Measurements from ENCODE around the gene ARID1B. TPM values are rescaled to one million over a fixed set of nuclear protein-coding genes. Genes with fewer than 3 reads are reported as not detected.
A peak's percentile ranks its signal among the peaks of the same experiment; 100 is the strongest.

ARID1B gene
- total and polyA plus RNA-seq, 5 donors, result 18.3 to 59.6 (median 53.8) TPM

GRCh38 chr6:157025437-157025836 lies 248.3 kb downstream of the ARID1B start:
- no peak overlapping the region for H3K4me3 ChIP-seq (ENCODE audit: low read length)
- ATAC-seq (no peak), DNase-seq (no peak)
- intact Hi-C loops (cut with DNase I), result loop anchor here in 1 of 4 donors (10.0 kb wide), 1 partner anchor 241 kb away; no protein-coding TSS in a partner anchor
- peaks cover 4% of the 10 kb centered on the region for H3K4me1 ChIP-seq (ENCODE audit: control insufficient read depth, insufficient read depth, low read length)
- 80% methylated on average over 1 of the region's 1 CpG for WGBS
- H3K27me3 ChIP-seq (ENCODE audit: control insufficient read depth, insufficient read depth), result no peaks in the 10 kb centered on the region
- H3K9me3 ChIP-seq (ENCODE audit: control insufficient read depth, low read length), result no peaks in the 10 kb centered on the region
- no peak overlapping the region for H3K27ac ChIP-seq (ENCODE audit: low read length)

DNA sequence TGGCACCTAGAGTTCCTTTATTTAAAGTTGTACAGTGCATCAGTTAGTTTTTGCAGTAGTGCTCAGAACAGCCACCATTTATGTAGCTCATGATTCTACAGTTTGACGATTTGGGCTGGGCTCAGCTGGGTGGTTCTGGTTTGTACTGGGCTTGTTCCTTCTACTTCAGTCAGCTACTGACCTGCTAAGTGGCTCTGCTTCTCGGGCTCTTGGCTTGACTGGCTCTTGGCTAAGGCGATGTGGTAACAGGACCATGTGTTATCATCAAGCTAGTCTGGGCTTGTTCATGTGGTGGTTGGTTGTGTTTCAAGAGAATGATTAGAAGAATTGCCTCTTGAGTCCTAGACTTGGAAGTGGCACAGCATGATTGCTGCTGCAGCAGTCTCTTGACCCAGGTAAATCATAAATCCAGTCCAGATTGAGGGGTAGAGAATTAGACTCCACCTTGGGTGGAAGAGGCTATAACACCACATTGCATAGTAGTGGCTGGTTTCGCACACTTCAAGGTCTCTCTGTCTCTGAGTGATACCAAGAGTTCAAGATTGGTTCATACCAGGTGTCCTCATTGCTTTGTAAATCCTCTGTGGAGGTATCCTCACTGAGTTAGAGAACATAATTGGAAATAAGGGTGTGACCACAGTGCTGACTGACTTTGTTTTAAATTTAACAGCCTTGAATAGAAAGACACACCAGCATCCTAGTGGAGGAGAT lies 253.0 kb downstream of the ARID1B start:
- intact Hi-C loops (cut with DNase I), result loop anchor here (5.0 to 10.0 kb wide), 4 partner anchors 152 to 245 kb away; no protein-coding TSS in a partner anchor
- H3K4me1 ChIP-seq (ENCODE audit: control insufficient read depth, insufficient read depth, low read length), result peaks cover 4% of the 10 kb centered on the region
- 93% methylated on average over 4 of the region's 4 CpGs for WGBS
- H3K9me3 ChIP-seq (ENCODE audit: control insufficient read depth, low read length), result no peaks in the 10 kb centered on the region
- ATAC-seq (no peak), DNase-seq (no peak)
- H3K4me3 ChIP-seq (ENCODE audit: low read length), result no peak overlapping the region
- no peaks in the 10 kb centered on the region for H3K27me3 ChIP-seq (ENCODE audit: control insufficient read depth, insufficient read depth)
- H3K27ac ChIP-seq (ENCODE audit: low read length), result no peak overlapping the region

DNA sequence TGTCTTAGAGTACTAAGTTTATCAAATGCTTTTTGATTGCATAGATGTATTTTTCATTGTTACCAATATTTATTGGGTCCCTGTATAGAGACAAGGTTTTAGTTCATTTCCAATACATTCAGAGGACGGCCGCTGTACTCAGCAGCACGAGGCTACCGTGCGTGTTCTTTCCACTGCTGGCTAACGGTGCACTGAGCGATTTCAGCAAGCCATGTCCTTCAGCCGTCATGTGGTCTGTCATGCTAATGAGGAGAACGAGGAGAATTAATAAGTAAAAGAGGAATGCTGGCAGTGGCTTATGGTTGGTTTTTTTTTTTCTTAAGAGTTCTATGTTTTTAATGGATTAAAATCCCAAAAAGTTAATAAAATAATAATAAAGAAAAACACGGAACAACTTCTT lies 253.6 kb downstream of the ARID1B start:
- Histone ChIP-seq H3K4me1 (ENCODE audit: control insufficient read depth, insufficient read depth, low read length) (peaks cover 6% of the 10 kb centered on the region), H3K27me3 (ENCODE audit: control insufficient read depth, insufficient read depth) (no peaks in the 10 kb centered on the region), H3K4me3 (ENCODE audit: low read length) (no peak overlapping the region), H3K27ac (ENCODE audit: low read length) (no peak overlapping the region), H3K9me3 (ENCODE audit: control insufficient read depth, low read length) (no peaks in the 10 kb centered on the region)
- 93% methylated on average over 10 of the region's 10 CpGs for WGBS
- no peak for ATAC-seq
- no peak for DNase-seq
- intact Hi-C loops (cut with DNase I), result loop anchor here in 3 of 4 donors (5.0 to 10.0 kb wide), 3 partner anchors 152 to 244 kb away; no protein-coding TSS in a partner anchor

DNA sequence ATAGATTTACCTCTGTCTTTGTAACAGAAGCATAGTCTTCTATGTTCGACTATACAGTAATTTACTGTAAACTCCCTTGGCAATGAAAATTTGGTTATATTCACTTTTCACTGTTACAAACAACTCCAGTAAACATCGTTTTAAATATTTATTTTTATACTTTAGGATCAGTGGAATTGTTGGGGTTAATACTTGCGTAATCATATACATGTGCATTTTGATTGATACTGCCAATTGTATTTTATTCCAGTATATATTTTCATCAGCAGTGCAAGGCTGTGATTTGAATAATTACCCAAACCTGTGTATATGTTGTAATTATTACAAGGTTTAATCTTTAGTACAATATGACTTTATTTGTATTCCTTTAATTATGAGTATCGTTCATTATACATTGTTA lies 255.7 kb downstream of the ARID1B start:
- Histone ChIP-seq H3K4me3 (ENCODE audit: low read length) (peak overlapping the region; percentile 20), H3K9me3 (ENCODE audit: control insufficient read depth, low read length) (no peaks in the 10 kb centered on the region), H3K27ac (ENCODE audit: low read length) (no peak overlapping the region), H3K27me3 (ENCODE audit: control insufficient read depth, insufficient read depth) (no peaks in the 10 kb centered on the region), H3K4me1 (ENCODE audit: control insufficient read depth, insufficient read depth, low read length) (peaks cover 9% of the 10 kb centered on the region)
- 70% methylated on average over 4 of the region's 4 CpGs for WGBS
- intact Hi-C loops (cut with DNase I), result loop anchor here in 3 of 4 donors (5.0 to 10.0 kb wide), 3 partner anchors 149 to 242 kb away; no protein-coding TSS in a partner anchor
- DNase-seq (no peak), ATAC-seq (no peak)

GRCh38 chr6:157033428-157034140 lies 256.4 kb downstream of the ARID1B start:
- Histone ChIP-seq H3K4me1 (ENCODE audit: control insufficient read depth, insufficient read depth, low read length) (peaks cover 9% of the 10 kb centered on the region), H3K27ac (ENCODE audit: low read length) (no peak overlapping the region), H3K9me3 (ENCODE audit: control insufficient read depth, low read length) (no peaks in the 10 kb centered on the region), H3K27me3 (ENCODE audit: control insufficient read depth, insufficient read depth) (no peaks in the 10 kb centered on the region), H3K4me3 (ENCODE audit: low read length) (peak overlapping the region; percentile 93)
- 9% methylated on average over 5 of the region's 5 CpGs for WGBS
- intact Hi-C loops (cut with DNase I), result loop anchor here in 3 of 4 donors (5.0 to 10.0 kb wide), 3 partner anchors 149 to 241 kb away; no protein-coding TSS in a partner anchor
- ATAC-seq (peak in 1 of 2 donors; percentile 28), DNase-seq (no peak)

DNA sequence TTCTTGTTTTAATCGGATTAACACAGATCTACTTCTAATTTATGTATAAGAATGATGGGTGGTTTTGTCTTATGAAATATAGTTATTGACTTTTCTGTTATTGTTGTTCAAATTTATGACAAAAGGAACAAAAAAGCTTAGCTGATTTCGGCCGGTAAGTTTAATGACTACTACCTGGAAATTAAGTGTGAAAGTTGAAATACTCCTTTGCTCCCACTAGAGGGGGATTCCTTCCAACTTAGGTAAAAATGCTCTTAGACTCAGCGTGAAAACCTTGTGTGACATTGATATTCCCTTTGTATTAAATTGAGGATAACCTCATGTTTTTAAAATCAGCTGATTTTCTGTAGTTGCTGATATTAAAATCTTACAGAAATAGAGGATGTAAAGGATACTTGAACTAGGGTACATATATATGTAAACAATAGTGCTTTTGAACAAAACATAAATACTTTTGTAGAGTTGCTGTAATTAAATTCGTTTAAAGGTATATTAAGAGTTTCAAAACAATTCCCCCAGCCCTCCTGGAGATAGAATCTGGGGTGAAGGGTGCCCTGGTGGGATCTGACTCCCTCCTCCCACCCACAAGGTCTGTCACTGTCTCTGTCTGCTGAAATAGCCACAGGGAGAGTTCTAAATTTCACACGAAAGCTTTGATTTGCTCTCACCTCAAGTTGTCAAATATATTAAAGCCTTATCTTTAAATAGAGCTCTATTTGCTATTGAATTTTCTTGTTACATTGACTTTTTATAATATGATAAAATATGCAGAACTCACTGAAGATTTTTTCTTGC lies 257.5 kb downstream of the ARID1B start:
- peaks cover 9% of the 10 kb centered on the region for H3K4me1 ChIP-seq (ENCODE audit: control insufficient read depth, insufficient read depth, low read length)

DNA sequence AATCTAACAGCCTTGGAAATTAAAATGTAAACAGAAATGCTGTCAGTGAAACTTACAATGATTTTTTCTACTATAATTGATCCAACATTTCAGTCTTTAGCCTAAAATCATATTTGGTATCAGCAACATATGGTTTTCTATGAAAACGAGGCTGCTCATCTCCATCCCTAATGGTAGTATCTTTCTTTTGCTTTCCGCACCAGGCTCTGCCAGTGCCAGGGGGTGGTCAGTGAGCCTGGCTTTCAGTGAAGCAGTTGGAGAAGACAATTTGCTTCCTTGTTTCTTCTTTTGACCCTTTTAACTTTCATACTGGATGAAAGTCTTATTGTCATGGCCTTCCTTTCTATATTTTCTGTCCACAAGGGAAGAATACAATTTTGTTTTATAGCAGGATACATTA lies 258.4 kb downstream of the ARID1B start:
- Histone ChIP-seq H3K4me1 (ENCODE audit: control insufficient read depth, insufficient read depth, low read length) (peaks cover 6% of the 10 kb centered on the region), H3K9me3 (ENCODE audit: control insufficient read depth, low read length) (no peaks in the 10 kb centered on the region), H3K27me3 (ENCODE audit: control insufficient read depth, insufficient read depth) (no peaks in the 10 kb centered on the region), H3K4me3 (ENCODE audit: low read length) (no peak overlapping the region), H3K27ac (ENCODE audit: low read length) (no peak overlapping the region)
- 82% methylated on average over 2 of the region's 2 CpGs for WGBS
- DNase-seq (no peak), ATAC-seq (no peak)
- intact Hi-C loops (cut with DNase I), result loop anchor here in 2 of 4 donors (5.0 to 10.0 kb wide), 3 partner anchors 147 to 239 kb away; no protein-coding TSS in a partner anchor

More for the DNA sequence above, 257.5 kb downstream of the ARID1B start:
- no peak for DNase-seq
- no peaks in the 10 kb centered on the region for H3K9me3 ChIP-seq (ENCODE audit: control insufficient read depth, low read length)
- WGBS, result 31% methylated on average over 6 of the region's 6 CpGs
- peak; percentile 30 to 67 for ATAC-seq
- no peak overlapping the region for H3K4me3 ChIP-seq (ENCODE audit: low read length)
- intact Hi-C loops (cut with DNase I), result loop anchor here in 3 of 4 donors (5.0 to 10.0 kb wide), 3 partner anchors 148 to 240 kb away; no protein-coding TSS in a partner anchor
- no peak overlapping the region for H3K27ac ChIP-seq (ENCODE audit: low read length)
- no peaks in the 10 kb centered on the region for H3K27me3 ChIP-seq (ENCODE audit: control insufficient read depth, insufficient read depth)

GRCh38 chr6:157036245-157036711 lies 259.1 kb downstream of the ARID1B start:
- H3K27me3 ChIP-seq (ENCODE audit: control insufficient read depth, insufficient read depth), result no peaks in the 10 kb centered on the region
- 41% methylated on average over 5 of the region's 5 CpGs for WGBS
- intact Hi-C loops (cut with DNase I), result loop anchor here in 2 of 4 donors (5.0 to 10.0 kb wide), 3 partner anchors 146 to 239 kb away; no protein-coding TSS in a partner anchor
- H3K4me1 ChIP-seq (ENCODE audit: control insufficient read depth, insufficient read depth, low read length), result peaks cover 6% of the 10 kb centered on the region
- no peak overlapping the region for H3K4me3 ChIP-seq (ENCODE audit: low read length)
- no peak overlapping the region for H3K27ac ChIP-seq (ENCODE audit: low read length)
- H3K9me3 ChIP-seq (ENCODE audit: control insufficient read depth, low read length), result no peaks in the 10 kb centered on the region
- ATAC-seq (peak; percentile 66 to 69), DNase-seq (peak in 2 of 3 donors; percentile 34 to 48)

DNA sequence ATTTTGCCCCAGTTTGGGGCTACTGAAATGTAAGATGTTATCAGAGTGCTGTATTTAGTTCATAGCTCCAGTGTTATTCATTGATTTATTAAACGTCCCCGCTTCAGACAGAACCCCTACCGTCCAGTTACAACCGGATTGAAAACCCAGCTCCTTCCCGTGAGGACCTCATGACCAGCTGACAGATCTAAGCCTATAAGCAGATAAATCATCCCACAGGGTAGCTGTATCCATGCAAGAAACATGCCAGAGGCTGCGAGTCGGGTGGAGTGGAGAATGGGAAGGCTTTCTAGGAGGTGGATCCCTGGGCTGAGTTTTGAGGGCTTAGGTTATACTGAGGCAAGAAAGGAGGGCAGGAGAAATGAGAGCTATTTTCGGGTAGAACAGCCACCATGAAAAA lies 260.0 kb downstream of the ARID1B start:
- Histone ChIP-seq H3K9me3 (ENCODE audit: control insufficient read depth, low read length) (no peaks in the 10 kb centered on the region), H3K27ac (ENCODE audit: low read length) (no peak overlapping the region), H3K4me3 (ENCODE audit: low read length) (no peak overlapping the region), H3K4me1 (ENCODE audit: control insufficient read depth, insufficient read depth, low read length) (peaks cover 6% of the 10 kb centered on the region), H3K27me3 (ENCODE audit: control insufficient read depth, insufficient read depth) (no peaks in the 10 kb centered on the region)
- intact Hi-C loops (cut with DNase I), result loop anchor here in 2 of 4 donors (5.0 to 10.0 kb wide), 3 partner anchors 145 to 238 kb away; no protein-coding TSS in a partner anchor
- WGBS, result 77% methylated on average over 8 of the region's 8 CpGs
- peak in 1 of 2 donors; percentile 18 for ATAC-seq
- DNase-seq, result no peak

- no peaks in the 10 kb centered on the region for H3K9me3 ChIP-seq (ENCODE audit: control insufficient read depth, low read length)
- ATAC-seq (no peak), DNase-seq (no peak)
- H3K27ac ChIP-seq (ENCODE audit: low read length), result no peak overlapping the region
- WGBS, result 94% methylated on average over 7 of the region's 7 CpGs
- intact Hi-C loops (cut with DNase I), result loop anchor here in 2 of 4 donors (5.0 to 10.0 kb wide), 3 partner anchors 144 to 236 kb away; no protein-coding TSS in a partner anchor
- peaks cover 6% of the 10 kb centered on the region for H3K4me1 ChIP-seq (ENCODE audit: control insufficient read depth, insufficient read depth, low read length)
- H3K27me3 ChIP-seq (ENCODE audit: control insufficient read depth, insufficient read depth), result no peaks in the 10 kb centered on the region
- no peak overlapping the region for H3K4me3 ChIP-seq (ENCODE audit: low read length)
These were observed 261.4 kb downstream of the ARID1B start for GRCh38 chr6:157038610-157039009.

Measured in right cardiac atrium (tissue), 5 donors.